GM18526 (cell line): Measurements from ENCODE around the gene RIPOR2.

ENCODE experiments used
- POLR2A ChIP-seq: IDR thresholded peaks from 3 replicates; pipeline ENCODE4 v1.6.1; 2011; ENCODE audit not compliant: insufficient read length; ENCODE audit errors: extremely low read depth

Gene RIPOR2

DNA sequence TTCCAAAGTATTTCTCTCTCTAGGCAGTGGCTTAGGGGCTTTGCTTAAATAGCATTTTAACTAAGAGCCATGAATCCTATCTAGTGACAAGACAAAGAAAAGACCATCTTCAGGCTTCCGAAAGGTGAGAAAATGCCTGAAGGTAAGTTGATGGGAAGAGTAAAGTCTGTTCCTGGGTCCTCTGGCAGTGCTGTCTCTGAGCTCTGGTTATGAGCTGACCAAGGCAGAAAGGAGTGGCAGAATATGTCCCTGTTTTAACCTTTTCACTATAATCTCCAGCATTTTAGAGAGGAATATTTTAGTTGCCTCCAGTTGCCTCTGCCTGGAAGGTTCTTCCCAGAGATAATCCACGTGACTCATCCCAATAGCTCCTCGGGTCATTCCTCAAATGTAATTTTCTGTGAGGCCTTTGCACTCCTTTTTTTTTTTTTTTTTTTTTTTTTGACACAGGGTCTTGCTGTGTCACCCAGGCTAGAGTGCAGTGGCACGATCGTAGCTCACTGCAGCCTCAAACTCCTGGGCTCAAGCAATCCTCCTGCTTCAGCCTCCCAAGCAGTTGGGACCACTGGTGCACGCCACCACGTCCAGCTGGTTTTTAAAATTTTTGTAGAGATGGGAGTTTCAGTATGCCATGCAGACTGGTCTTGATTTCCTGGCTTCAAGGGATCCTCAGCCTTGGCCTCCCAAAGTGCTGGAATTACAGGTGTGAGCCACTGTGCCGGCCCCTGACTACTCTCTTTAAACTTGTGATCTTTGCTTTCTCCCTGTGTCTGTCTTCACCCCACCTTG lies 133.3 kb downstream of the RIPOR2 start:
- TF ChIP-seq POLR2A = no peak

DNA sequence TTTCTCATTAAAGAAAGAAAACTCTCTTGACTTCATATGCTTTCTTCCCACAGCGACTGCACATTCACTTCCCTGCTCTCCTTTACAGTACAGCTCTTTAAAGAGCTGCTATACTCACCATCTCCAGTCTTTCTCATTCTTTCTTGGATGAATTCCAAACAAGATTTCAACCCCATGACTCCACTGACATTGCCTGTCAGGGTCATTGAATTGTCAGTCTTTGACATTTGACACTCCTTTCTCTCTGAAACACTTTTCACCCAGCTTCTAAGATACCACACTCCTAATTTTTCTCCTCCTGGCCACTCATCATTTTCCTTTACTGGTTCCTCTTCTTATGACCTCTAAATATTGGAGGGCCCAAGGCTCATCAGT lies 136.2 kb downstream of the RIPOR2 start:
- TF ChIP-seq POLR2A = no peak

DNA sequence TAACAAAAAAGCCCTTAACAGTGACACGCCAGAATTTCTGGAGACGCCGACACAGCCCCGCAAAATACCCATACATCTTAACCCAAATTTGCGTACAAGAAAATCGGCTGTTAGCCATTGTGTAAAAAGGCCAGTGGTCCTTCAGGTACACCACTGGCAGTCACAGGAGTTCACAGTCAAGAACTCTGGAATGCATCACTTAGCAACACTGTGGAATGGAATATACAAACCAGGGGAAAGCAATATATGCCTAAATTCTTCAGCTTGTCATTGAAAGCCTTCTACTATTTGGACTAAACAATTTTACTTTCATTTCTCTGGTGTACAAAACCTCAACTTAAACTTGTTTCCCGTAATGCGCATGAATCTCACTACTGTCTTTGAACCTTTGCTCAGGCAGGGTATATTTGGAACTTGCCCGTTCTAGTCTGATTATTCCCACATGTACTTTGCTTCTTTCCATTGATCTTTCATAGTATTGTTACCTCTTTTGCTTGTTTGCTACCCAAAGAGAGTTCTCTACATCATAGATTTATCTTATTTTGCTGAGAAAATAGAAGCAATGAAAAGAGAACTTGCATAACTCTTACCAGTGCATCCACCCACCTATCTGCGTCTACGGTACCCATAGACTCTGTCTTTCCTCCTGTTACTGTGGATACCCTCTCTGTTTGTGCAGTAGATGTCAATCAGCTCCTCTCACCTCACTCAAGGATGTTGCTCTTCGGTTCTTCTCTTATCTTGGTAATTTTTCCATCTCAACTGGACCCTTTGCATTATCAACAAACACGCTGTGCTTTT lies 136.8 kb downstream of the RIPOR2 start, which contains the start of gene ARMH2:
Gene ARMH2, minus strand, starts transcription at position 178 of the 801 bp plus-strand sequence. Its CDS starts 60 bp downstream, at position 118.
- TF ChIP-seq POLR2A = no peak

DNA sequence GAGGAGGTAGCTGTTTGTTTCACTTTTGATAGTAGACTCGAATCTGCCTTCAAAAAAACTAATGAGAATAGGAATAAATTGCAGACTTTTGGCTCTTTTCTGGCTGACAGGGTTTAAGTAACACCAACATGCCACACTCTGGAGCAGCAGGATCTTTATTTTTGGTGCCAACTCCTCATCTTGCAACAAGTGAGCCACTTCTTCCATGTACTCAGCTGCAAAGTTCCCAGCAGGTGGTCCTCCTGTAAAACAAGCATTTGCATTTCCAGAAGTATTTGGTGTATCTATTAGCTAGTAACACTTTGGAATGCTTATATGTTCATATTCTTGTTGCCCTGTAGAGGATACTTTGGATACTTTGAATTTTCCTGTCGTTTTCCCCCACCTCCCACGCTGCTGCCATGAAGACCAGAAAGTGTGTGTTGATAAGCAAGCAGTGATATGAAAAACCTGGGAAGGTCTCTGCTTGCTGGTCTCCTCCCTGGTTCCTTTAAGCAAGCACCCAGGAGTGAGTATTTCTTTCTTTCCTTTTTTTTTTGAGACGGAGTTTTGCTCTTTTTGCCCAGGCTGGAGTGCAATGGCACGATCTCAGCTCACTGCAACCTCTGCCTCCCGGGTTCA lies 138.1 kb downstream of the RIPOR2 start:
- no peak for TF ChIP-seq POLR2A

DNA sequence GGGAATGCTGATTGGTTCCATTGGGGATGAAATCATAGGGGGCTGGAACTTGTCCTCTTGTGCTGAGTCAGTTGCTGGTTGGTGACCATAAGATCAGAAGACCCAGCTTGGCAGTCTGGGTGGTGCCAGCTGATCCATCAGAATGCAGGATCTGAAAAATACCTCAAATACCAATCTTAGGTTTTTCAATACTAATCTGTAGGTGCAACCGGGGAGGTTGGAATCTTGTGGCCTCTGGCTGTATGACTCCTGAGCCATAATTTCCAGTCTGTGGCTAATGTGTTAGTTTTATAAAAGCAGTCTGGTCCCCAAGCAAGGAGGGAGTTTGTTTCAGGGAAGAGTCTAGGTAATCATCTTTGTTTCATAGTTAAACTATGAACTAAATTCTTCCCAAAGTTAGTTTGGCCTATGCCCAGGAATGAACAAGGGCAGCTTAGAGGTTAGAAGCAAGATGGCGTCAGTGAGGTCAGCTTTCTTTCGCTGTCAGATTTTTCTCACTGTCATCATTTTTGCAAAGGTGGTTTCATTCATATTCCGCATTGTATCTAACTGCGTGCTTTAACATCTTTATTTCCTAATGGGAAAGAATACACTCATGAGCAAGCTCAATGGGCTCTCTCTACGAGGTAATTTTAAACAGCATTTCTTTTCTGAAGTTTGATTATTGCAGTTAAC lies 139.0 kb downstream of the RIPOR2 start:
- TF ChIP-seq POLR2A = no peak

DNA sequence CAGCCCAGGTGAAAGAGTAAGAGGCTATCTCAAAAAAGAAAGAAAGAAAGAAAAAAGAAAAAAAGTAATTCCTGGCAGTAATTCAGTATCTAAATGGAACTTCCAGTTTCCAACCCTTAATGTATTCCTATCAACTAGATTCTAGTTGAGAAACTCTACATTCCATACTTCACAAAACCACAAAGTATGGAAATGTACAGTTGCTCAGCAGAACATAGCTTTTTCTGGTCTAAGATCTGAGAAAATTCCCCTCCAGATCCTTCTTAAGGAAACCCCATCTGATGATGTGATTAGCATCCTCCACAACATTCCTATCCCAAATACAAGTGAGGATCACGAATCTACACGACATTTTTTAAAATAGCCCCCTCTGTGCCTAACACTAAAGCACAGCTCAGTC lies 140.7 kb downstream of the RIPOR2 start:
- no peak for TF ChIP-seq POLR2A

DNA sequence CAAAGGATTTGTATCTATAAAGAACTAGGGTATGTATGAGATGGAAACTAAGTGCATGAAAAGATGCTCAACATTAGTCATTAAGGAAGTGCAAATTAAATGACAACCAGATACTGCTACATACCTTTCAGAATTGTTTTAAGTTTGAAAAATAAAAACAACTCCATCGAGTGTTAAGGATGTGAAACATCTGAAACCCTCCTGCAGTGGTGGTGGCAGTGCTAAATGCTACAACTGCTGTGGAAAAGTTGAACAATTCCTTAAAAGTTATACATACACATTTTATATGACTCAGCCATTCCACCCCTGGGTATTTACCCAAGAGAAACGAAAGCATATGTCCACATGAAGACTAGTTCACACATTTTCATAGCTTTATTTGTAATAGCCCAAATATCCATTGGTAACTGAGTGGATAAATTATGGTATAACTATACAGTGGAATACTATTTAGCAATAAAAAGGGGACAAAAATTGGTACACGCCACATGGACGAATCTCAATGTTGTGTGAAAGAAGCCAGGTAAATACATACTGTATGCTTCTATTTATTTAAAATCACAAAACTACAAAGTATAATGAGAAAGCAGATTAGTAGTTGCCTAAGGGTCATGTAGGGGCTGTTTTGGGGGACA lies 147.6 kb downstream of the RIPOR2 start:
- TF ChIP-seq POLR2A = no peak

DNA sequence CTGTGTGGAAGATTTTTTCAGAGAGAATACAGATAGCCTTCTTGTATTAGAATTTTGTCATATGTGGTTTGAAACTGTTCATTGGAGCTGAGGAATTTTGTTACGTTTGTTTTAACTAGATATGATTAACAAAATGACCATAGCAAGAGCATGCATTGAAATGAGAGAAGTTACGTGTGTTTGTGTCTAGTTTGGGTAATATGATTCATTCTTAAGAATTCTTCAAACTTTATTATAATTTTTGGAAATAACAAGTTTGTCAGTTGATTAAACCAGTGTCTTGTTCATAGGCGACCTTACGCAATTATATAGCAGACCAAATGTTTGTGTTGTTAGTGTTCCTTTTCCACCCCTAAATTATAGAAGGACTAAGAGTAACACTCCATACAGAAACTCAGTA lies 155.6 kb downstream of the RIPOR2 start:
- TF ChIP-seq POLR2A = no peak

DNA sequence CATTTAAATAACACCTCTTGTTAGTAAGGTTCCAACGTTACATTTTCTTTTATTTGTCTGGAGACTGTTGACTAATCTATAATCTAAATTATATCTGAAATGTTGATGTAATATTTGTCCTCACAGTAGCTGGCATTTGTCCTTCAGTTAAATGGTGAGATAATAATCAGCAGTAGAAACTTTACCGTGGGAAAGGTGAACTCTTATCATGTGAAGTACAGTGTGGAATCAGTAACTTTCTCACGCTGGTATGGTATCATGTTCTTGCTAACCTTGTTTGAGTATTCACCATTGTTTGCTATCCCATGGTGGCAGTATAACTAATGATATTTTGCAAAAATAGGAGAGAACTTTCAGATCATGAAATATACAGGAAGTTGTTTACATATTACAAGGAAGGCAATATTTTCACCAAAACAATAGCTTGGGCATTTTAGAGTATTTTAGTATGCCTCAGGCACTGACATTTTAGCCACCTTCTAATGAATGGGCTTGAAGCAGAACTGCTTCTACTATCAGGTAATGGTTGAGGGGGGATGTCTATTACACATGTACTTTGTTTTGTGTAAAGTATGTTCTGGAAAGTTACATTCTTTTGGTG lies 156.2 kb downstream of the RIPOR2 start:
- no peak for TF ChIP-seq POLR2A

DNA sequence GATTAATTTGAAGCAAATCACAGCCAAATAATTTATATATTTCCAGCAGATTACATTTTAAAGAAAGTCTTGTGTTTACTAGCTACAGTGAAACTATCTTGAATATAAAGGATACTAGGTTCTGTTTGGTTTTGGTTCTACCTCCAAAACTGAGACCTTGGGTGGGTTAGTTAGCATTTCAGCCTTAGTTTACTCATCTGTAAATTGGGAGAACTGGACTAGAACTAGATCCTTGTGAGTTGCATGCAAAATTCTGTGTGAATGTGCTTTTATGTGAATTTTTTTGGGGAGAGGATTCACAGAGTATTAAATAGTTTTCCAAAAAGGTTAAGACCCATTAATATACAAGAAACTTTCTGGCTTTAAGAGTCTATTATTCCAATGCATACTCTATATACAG lies 156.9 kb downstream of the RIPOR2 start:
- TF ChIP-seq POLR2A = no peak

DNA sequence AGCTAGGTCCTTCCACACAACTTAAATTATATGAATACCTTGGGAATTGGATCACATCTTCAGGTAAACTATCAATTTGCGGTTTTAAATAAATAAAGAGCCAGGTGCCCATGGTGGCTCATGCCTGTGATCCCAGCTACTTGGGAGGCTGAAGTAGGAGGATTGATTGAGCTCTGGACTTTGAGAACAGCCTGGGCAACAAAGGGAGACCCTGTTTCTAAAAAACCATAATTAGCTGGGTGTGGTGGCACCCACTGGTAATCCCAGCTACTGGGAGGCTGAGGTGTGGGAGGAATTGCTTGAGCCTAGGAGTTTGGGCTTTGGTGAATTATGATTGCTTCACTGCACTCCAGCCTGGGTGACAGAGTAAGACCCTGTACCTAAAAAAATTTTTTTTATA lies 157.6 kb downstream of the RIPOR2 start:
- TF ChIP-seq POLR2A = no peak

DNA sequence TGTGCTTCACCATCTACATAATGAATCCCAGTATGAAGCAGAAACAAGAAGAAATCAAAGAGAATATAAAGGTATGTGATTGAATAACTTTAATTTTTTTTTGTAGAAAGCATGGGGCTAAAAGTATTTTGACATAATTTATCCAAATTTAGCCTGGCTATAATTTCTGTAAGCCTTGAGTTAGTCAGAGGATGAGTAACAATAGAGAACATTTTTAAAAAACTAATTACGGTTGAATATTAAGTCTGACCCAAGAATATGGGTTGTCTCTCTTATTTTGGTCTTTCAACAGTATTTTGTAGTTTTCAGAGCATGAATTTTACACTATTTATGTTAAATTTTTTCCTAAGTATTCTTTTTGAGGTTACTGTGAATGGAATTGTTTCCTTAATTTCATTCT lies 158.5 kb downstream of the RIPOR2 start:
- TF ChIP-seq POLR2A = no peak

DNA sequence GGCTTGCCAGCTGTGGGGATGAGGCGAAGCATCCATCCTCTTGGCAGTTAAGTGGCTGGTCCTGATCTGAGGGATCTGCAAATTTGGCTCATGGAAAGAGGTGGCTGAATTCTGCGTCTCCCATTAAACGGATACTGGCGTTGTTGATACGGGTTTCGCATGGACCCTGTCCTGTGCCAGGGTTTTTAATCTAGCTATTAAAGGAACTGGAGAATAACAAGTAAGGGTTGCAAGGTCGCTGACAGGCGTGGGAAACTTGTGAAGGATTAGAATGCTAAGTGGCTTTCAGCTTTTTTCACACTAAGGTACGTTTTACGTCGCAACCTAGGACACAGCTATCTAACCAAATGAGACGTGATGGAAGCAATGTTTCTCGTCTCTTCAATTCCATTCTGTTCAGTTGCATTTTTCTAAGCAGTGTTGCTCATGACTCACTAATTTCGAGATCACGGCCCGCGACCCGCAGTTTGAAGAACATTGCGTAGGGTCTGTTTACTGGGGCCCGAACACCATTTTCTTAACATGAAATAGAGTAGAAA lies 160.2 kb downstream of the RIPOR2 start:
- TF ChIP-seq POLR2A = no peak
